Activated CD4-positive, alpha-beta T cell treated with anti-CD3 and anti-CD28 coated beads, Interleukin-2, amount 50 U/mL, for 4 hours (primary cell): ENCODE data around the gene CRYBB1.

ENCODE experiments used
- DNase-seq, 2 experiments: peaks; one replicate each; pipeline ENCODE4 v3.0.0-alpha.2; 2020

CRYBB1 gene

GRCh38 chr22:26617271-26618199 lies at the start of gene CRYBB1:
Gene CRYBB1 (minus strand): TSS chr22:26618027. CDS start chr22:26616319, 1,708 bp downstream.
- DNase-seq = no peak

- DNase-seq = no peak
Measured at GRCh38 chr22:26667140-26667539, 49.3 kb upstream of the CRYBB1 start.

- DNase-seq = no peak
Measured at GRCh38 chr22:26665813-26666231, 48.0 kb upstream of the CRYBB1 start.

- DNase-seq = no peak
Measured at GRCh38 chr22:26663374-26663923, 45.6 kb upstream of the CRYBB1 start.

GRCh38 chr22:26662160-26662559 lies 44.3 kb upstream of the CRYBB1 start:
- no peak for DNase-seq

- DNase-seq = no peak
Measured at GRCh38 chr22:26660961-26661578, 43.2 kb upstream of the CRYBB1 start.

- no peak for DNase-seq
Measured at GRCh38 chr22:26660356-26660755, 42.5 kb upstream of the CRYBB1 start.

- DNase-seq = peak; percentile 84 to 85
Measured at GRCh38 chr22:26658671-26659478, 41.0 kb upstream of the CRYBB1 start.

GRCh38 chr22:26658161-26658560 lies 40.3 kb upstream of the CRYBB1 start:
- no peak for DNase-seq

GRCh38 chr22:26656891-26657851 lies 39.3 kb upstream of the CRYBB1 start, which contains the start of gene MIAT:
Gene MIAT (plus strand): TSS chr22:26657588.
- DNase-seq = peak; percentile 55 to 62

- DNase-seq = no peak
Measured at GRCh38 chr22:26651815-26652214, 34.0 kb upstream of the CRYBB1 start.

- no peak for DNase-seq
Measured at GRCh38 chr22:26650722-26651421, 33.0 kb upstream of the CRYBB1 start.

- no peak for DNase-seq
Measured at GRCh38 chr22:26648528-26649388, 30.9 kb upstream of the CRYBB1 start.

GRCh38 chr22:26648011-26648497 lies 30.2 kb upstream of the CRYBB1 start:
- no peak for DNase-seq

GRCh38 chr22:26646158-26646557 lies 28.3 kb upstream of the CRYBB1 start:
- DNase-seq = no peak

- no peak for DNase-seq
Measured at GRCh38 chr22:26643418-26644100, 25.7 kb upstream of the CRYBB1 start.

- DNase-seq = peak; percentile 68 to 70
Measured at GRCh38 chr22:26642465-26643417, 24.9 kb upstream of the CRYBB1 start.

- no peak for DNase-seq
Measured at GRCh38 chr22:26636296-26636695, 18.5 kb upstream of the CRYBB1 start.
